HCT116 (cell line): ENCODE results near the gene EIF2B5. TPM values are rescaled to one million over a fixed set of nuclear protein-coding genes. Genes with fewer than 3 reads are reported as not detected.

ENCODE experiments used
- ATAC-seq: fragments of 200-7000 bp; cut with Tn5 transposase; 2 replicates; pipeline ENCODE4 v1.9.1; 2020; ENCODE audit warnings: mild to moderate bottlenecking, moderate library complexity
- BruUV-seq: library from RNA; stranded (reverse); fragments of 400-500 nt; replicated peaks from 2 replicates; lab custom pipeline; 2021; lab: Mats Ljungman, UMichigan
- CTCF ChIA-PET: fragments of 300-600 bp; sonication (Branson Sonifier 250); formaldehyde crosslinking; loops from one replicate; lab custom pipeline; 2021; ENCODE audit warnings: antibody characterized with exemption; lab: Charles Lee
- POLR2A ChIA-PET: fragments of 300-600, 350-600 bp; sonication (Branson Sonifier 250); formaldehyde crosslinking; loops from one replicate; lab custom pipeline; 2021; ENCODE audit warnings: antibody characterized with exemption; lab: Charles Lee
- RAD21 ChIA-PET, 2 experiments: fragments of 300-600 bp; sonication (Branson Sonifier 250); formaldehyde crosslinking; loops; one replicate each; lab custom pipeline; 2023; ENCODE audit warnings: low total read pairs in 2 of 2; ENCODE audit not compliant: uncharacterized antibody in 2 of 2, unreplicated experiment in 2 of 2, low non-redundant PET in 1 of 2; lab: Charles Lee
- DNase-seq: peaks from one replicate; pipeline ENCODE4 v3.0.0-alpha.2; 2010; ENCODE audit warnings: low read depth, low spot score
- H2AFZ ChIP-seq: fragments of 200-600 bp; shearing (Covaris generic), sonication (generic); 2 replicates; pipeline ENCODE4 v1.6.1; 2017; ENCODE audit warnings: low read depth, mixed run types, mixed read lengths, antibody characterized with exemption, low read length; ENCODE audit not compliant: poor library complexity, severe bottlenecking
- H3K27ac ChIP-seq: 2 replicates; pipeline ENCODE4 v1.5.1; 2012; ENCODE audit warnings: low read depth, low read length
- H3K27me3 ChIP-seq: fragments of 200-600 bp; sonication (generic); 2 replicates; pipeline ENCODE4 v1.6.1; 2016; ENCODE audit warnings: mixed run types, low read length, mixed read lengths; ENCODE audit not compliant: insufficient read depth
- H3K36me3 ChIP-seq, 2 experiments: fragments of 200-500 bp in 1 of 2; fragments of 200-600 bp in 1 of 2; sonication (Bioruptor generic) in 1 of 2; sonication (generic) in 1 of 2; 2 replicates each; pipeline versions ENCODE4 v1.5.1 to v1.6.1; 2014 to 2016; ENCODE audit warnings: low read length in 2 of 2, inconsistent platforms in 1 of 2, mixed read lengths in 1 of 2, mixed run types in 1 of 2; ENCODE audit not compliant: insufficient read depth in 2 of 2, control insufficient read depth in 1 of 2
- H3K4me1 ChIP-seq, 2 experiments: fragments of 200-600 bp in 1 of 2; sonication (generic) in 1 of 2; 2 replicates each; pipeline versions ENCODE4 v1.5.1 to v1.6.1; 2012 to 2017; ENCODE audit warnings: low read length in 2 of 2, inconsistent platforms in 1 of 2, mild to moderate bottlenecking in 1 of 2, mixed read lengths in 1 of 2, mixed run types in 1 of 2, moderate library complexity in 1 of 2; ENCODE audit not compliant: insufficient read depth in 2 of 2, control insufficient read depth in 1 of 2
- H3K4me2 ChIP-seq: fragments of 200-600 bp; sonication (generic); 2 replicates; pipeline ENCODE4 v1.6.1; 2017; ENCODE audit warnings: mixed run types, low read length, mixed read lengths
- H3K4me3 ChIP-seq, 2 experiments: fragments of 200-600 bp in 1 of 2; sonication (generic) in 1 of 2; replicated peaks in 1 of 2; 2 replicates each; pipeline ENCODE4 v1.5.1; 2011 to 2016; ENCODE audit warnings: low read length in 2 of 2, control low read depth in 1 of 2, low read depth in 1 of 2, mild to moderate bottlenecking in 1 of 2, mixed read lengths in 1 of 2, mixed run types in 1 of 2
- H3K79me2 ChIP-seq: fragments of 200-600 bp; sonication (generic); 2 replicates; pipeline ENCODE4 v1.6.1; 2017; ENCODE audit warnings: mild to moderate bottlenecking, mixed run types, low read length, moderate library complexity, mixed read lengths; ENCODE audit not compliant: insufficient read depth
- H3K9ac ChIP-seq: fragments of 200-600 bp; sonication (generic); 2 replicates; pipeline ENCODE4 v1.6.1; 2016; ENCODE audit warnings: low read length, mixed read lengths
- H3K9me2 ChIP-seq: fragments of 200-600 bp; sonication (generic), shearing (Covaris generic); 2 replicates; pipeline ENCODE4 v1.6.1; 2017; ENCODE audit warnings: mixed run types, mild to moderate bottlenecking, moderate library complexity; ENCODE audit not compliant: insufficient read depth
- H3K9me3 ChIP-seq, 2 experiments: fragments of 200-500 bp in 1 of 2; fragments of 200-600 bp in 1 of 2; sonication (Bioruptor generic) in 1 of 2; sonication (generic) in 1 of 2; 2 replicates each; pipeline ENCODE4 v1.6.1; 2014 to 2017; ENCODE audit warnings: low read length in 2 of 2, mixed read lengths in 2 of 2, inconsistent platforms in 1 of 2, low read depth in 1 of 2, mild to moderate bottlenecking in 1 of 2, mixed run types in 1 of 2, moderate library complexity in 1 of 2; ENCODE audit not compliant: control insufficient read depth in 1 of 2, insufficient read depth in 1 of 2
- H4K20me1 ChIP-seq: fragments of 200-600 bp; sonication (generic), shearing (Covaris generic); 2 replicates; pipeline ENCODE4 v1.6.1; 2017; ENCODE audit warnings: mixed run types, mild to moderate bottlenecking, moderate library complexity; ENCODE audit not compliant: insufficient read depth
- ATF3 ChIP-seq: IDR thresholded peaks from 2 replicates; pipeline ENCODE4 v1.6.1; 2012
- CBX3 ChIP-seq: IDR thresholded peaks from 2 replicates; pipeline ENCODE4 v1.6.1; 2012; ENCODE audit warnings: low read depth
- EGR1 ChIP-seq: IDR thresholded peaks from 2 replicates; pipeline ENCODE4 v1.6.1; 2012; ENCODE audit warnings: low read depth
- ELF1 ChIP-seq: IDR thresholded peaks from 2 replicates; pipeline ENCODE4 v1.6.1; 2012; ENCODE audit warnings: low read depth, borderline replicate concordance
- EZH2phosphoT487 ChIP-seq: fragments of 200-600 bp; IDR thresholded peaks from 2 replicates; pipeline ENCODE4 v1.6.1; 2018; ENCODE audit warnings: antibody characterized with exemption, borderline replicate concordance
- MAX ChIP-seq: IDR thresholded peaks from 2 replicates; pipeline ENCODE4 v1.6.1; 2012
- POLR2A ChIP-seq: IDR thresholded peaks from 2 replicates; pipeline ENCODE4 v1.7.0; 2011; ENCODE audit warnings: borderline replicate concordance; ENCODE audit not compliant: insufficient read depth, insufficient read length; ENCODE audit errors: extremely low read depth
- POLR2AphosphoS5 ChIP-seq: IDR thresholded peaks from 2 replicates; pipeline ENCODE4 v1.6.1; 2011; ENCODE audit warnings: mild to moderate bottlenecking, low read depth, low read length, moderate library complexity
- SIN3A ChIP-seq: IDR thresholded peaks from 2 replicates; pipeline ENCODE4 v1.6.1; 2012; ENCODE audit warnings: low read depth
- SRF ChIP-seq: IDR thresholded peaks from 2 replicates; pipeline ENCODE4 v1.6.1; 2012; ENCODE audit warnings: low read depth
- TCF7L2 ChIP-seq: IDR thresholded peaks from 2 replicates; pipeline ENCODE4 v1.7.0; 2011; ENCODE audit warnings: borderline replicate concordance, inconsistent platforms; ENCODE audit not compliant: insufficient read depth, insufficient read length; ENCODE audit errors: extremely low read depth
- YY1 ChIP-seq: IDR thresholded peaks from 2 replicates; pipeline ENCODE4 v1.6.1; 2011; ENCODE audit warnings: low read length, low read depth, moderate library complexity, mild to moderate bottlenecking; ENCODE audit not compliant: insufficient replicate concordance; ENCODE audit errors: extremely low read depth
- ZFX ChIP-seq: fragments of 450-650 bp; IDR thresholded peaks from 2 replicates; pipeline ENCODE4 v1.6.1; 2017
- ZNF274 ChIP-seq: fragments of 200-500 bp; sonication (Bioruptor generic); IDR thresholded peaks from 2 replicates; pipeline ENCODE4 v1.6.1; 2014; ENCODE audit warnings: mild to moderate bottlenecking, low read depth, low read length, inconsistent platforms
- intact Hi-C: fragments of 100-400 bp; cut with micrococcal nuclease; formaldehyde crosslinking; loops from 2 replicates; pipeline ENCODE4 v1.10.0; 2022
- total RNA-seq: library from RNA; stranded (reverse); gene quantifications from one replicate; pipeline ENCODE4 v1.2.1, GENCODE V29; 2021; ENCODE audit not compliant: unreplicated experiment

EIF2B5 gene
- total RNA-seq, 1 experiment from 2014 or later, result 50.3 TPM

GRCh38 chr3:184176377-184177330 is 41.5 kb downstream of the EIF2B5 start:
- Histone ChIP-seq H3K4me2 (peak overlapping the region; percentile 89), H3K9ac (peak overlapping the region; percentile 96), H3K36me3 (peaks cover 33 to 49% of the 10 kb centered on the region in 2 experiments), H4K20me1 (no peaks in the 10 kb centered on the region), H3K9me2 (no peaks in the 10 kb centered on the region), H3K79me2 (peaks cover 51% of the 10 kb centered on the region), H3K9me3 (no peaks in the 10 kb centered on the region), H2AFZ (no peak overlapping the region), H3K4me1 (peaks cover 10 to 30% of the 10 kb centered on the region in 2 experiments), H3K27ac (peak overlapping the region; percentile 92), H3K27me3 (no peaks in the 10 kb centered on the region), H3K4me3 (peak overlapping the region; percentile 96)
- no TSS peak for BruUV-seq
- DNase-seq (peak; percentile 75), ATAC-seq (peak; percentile 76)
- RAD21 ChIA-PET, result interaction anchor here in 1 of 2 experiments (0.6 kb wide), 1 partner anchor 17 kb away, joined by 3 read pairs; no protein-coding TSS in a partner anchor
- TF ChIP-seq ZFX, result peak; percentile 72
- TF ChIP-seq CBX3, result no peak
- peak; percentile 32 for TF ChIP-seq TCF7L2
- no peak for TF ChIP-seq SRF
- peak; percentile 40 for TF ChIP-seq POLR2A
- no peak for TF ChIP-seq MAX
- no peak for TF ChIP-seq SIN3A
- peak; percentile 83 for TF ChIP-seq YY1
- no peak for TF ChIP-seq EZH2phosphoT487
- no peak for TF ChIP-seq ATF3
- TF ChIP-seq ZNF274, result no peak
- TF ChIP-seq POLR2AphosphoS5, result peak; percentile 70
- no peak for TF ChIP-seq ELF1
- no peak for TF ChIP-seq EGR1
- intact Hi-C loops, result loop anchor here (2.0 kb wide), 1 partner anchor 72 kb away; the partner anchor contains the start of genes ALG3 and EEF1AKMT4
- POLR2A ChIA-PET, result interaction anchor here (1.2 kb wide), 2 partner anchors 8 to 10 kb away, joined by 4 to 12 read pairs; partner anchors contain the start of gene ABCF3
- CTCF ChIA-PET, result interaction anchor here (0.6 to 1.6 kb wide), 3 partner anchors 9 to 281 kb away, joined by 4 to 5 read pairs (median 4); partner anchors contain the start of genes ABCF3 and EEF1AKMT4
